ENCODE results near the gene CDH1. TPM values are rescaled to one million over a fixed set of nuclear protein-coding genes. Genes with fewer than 3 reads are reported as not detected.

Gene CDH1
- total RNA-seq, 1 experiment from 2014 or later, result 65.8 TPM

- Histone ChIP-seq H3K4me1 (ENCODE audit: control insufficient read depth, insufficient read depth, low read length) (peaks cover 8% of the 10 kb centered on the region; the same call in 1 of the 2 replicates), H3K36me3 (ENCODE audit: control insufficient read depth, insufficient read depth, low read length) (no peaks in the 10 kb centered on the region), H3K27me3 (ENCODE audit: control insufficient read depth, insufficient read depth, low read length) (no peaks in the 10 kb centered on the region), H3K27ac (ENCODE audit: low read length) (no peak overlapping the region), H3K4me3 (ENCODE audit: low read depth in 2 of 2, low read length in 2 of 2) (no peak overlapping the region), H3K9me3 (ENCODE audit: control insufficient read depth, insufficient read depth, low read depth, low read length) (no peaks in the 10 kb centered on the region)
- BruUV-seq (replicated peaks), result no TSS peak
- intact Hi-C loops (cut with micrococcal nuclease; ENCODE audit: unreplicated experiment), result no loop called here
- ChIA-PET POLR2A (no interaction called here), CTCF (no interaction called here)
- in situ Hi-C loops (cut with HindIII; ENCODE audit: low pct_unique_long_range_greater_than_20kb, low sequenced_read_pairs), result no loop called here
- DNase-seq (ENCODE audit: low read depth, low spot score) (no peak), ATAC-seq (no peak)
- no peak for TF ChIP-seq SIN3A (IDR thresholded peaks at IDR 0.05; ENCODE audit: borderline replicate concordance, insufficient read depth, low read depth, low read length)
- TF ChIP-seq CTCF (IDR thresholded peaks at IDR 0.05), result no peak
- no peak for TF ChIP-seq REST (IDR thresholded peaks at IDR 0.05; ENCODE audit: insufficient read depth in 1 of 2, low read depth in 2 of 2, low read length in 1 of 2)
- TF ChIP-seq POLR2AphosphoS5 (IDR thresholded peaks at IDR 0.05; ENCODE audit: low read depth, low read length), result no peak
- no peak for TF ChIP-seq TCF7L2 (IDR thresholded peaks at IDR 0.05; ENCODE audit: low read depth, low read length)
Observed at GRCh38 chr16:68793401-68793857, 56.3 kb downstream of the CDH1 start.

GRCh38 chr16:68798398-68798797 lies 61.3 kb downstream of the CDH1 start:
- DNase-seq (ENCODE audit: low read depth, low spot score), result no peak
- no peaks in the 10 kb centered on the region for H3K4me1 ChIP-seq (ENCODE audit: control insufficient read depth, insufficient read depth, low read length)
- intact Hi-C loops (cut with micrococcal nuclease; ENCODE audit: unreplicated experiment), result no loop called here
- in situ Hi-C loops (cut with HindIII; ENCODE audit: low pct_unique_long_range_greater_than_20kb, low sequenced_read_pairs), result no loop called here
- H3K27ac ChIP-seq (ENCODE audit: low read length), result no peak overlapping the region
- no peak overlapping the region for H3K4me3 ChIP-seq (ENCODE audit: low read depth in 2 of 2, low read length in 2 of 2)
- H3K27me3 ChIP-seq (ENCODE audit: control insufficient read depth, insufficient read depth, low read length), result no peaks in the 10 kb centered on the region
- ATAC-seq, result no peak
- no TSS peak for BruUV-seq (replicated peaks)
- no peaks in the 10 kb centered on the region for H3K36me3 ChIP-seq (ENCODE audit: control insufficient read depth, insufficient read depth, low read length)
- TF ChIP-seq TCF7L2 (IDR thresholded peaks at IDR 0.05; ENCODE audit: low read depth, low read length) (no peak), SIN3A (IDR thresholded peaks at IDR 0.05; ENCODE audit: borderline replicate concordance, insufficient read depth, low read depth, low read length) (no peak), REST (IDR thresholded peaks at IDR 0.05; ENCODE audit: insufficient read depth in 1 of 2, low read depth in 2 of 2, low read length in 1 of 2) (no peak), CTCF (IDR thresholded peaks at IDR 0.05) (no peak), POLR2AphosphoS5 (IDR thresholded peaks at IDR 0.05; ENCODE audit: low read depth, low read length) (no peak)
- POLR2A ChIA-PET, result no interaction called here
- no peaks in the 10 kb centered on the region for H3K9me3 ChIP-seq (ENCODE audit: control insufficient read depth, insufficient read depth, low read depth, low read length)
- CTCF ChIA-PET, result interaction anchor here (0.7 kb wide), 1 partner anchor 20 kb away, joined by 3 read pairs; no protein-coding TSS in a partner anchor

All from Panc1 (cell line).